HCT116 (cell line): ENCODE measurements around the gene SIX2. TPM values are rescaled to one million over a fixed set of nuclear protein-coding genes. Genes with fewer than 3 reads are reported as not detected.

Experiments used
- ATAC-seq: fragments of 200-7000 bp; cut with Tn5 transposase; 2 replicates; pipeline ENCODE4 v1.9.1; 2020; ENCODE audit warnings: mild to moderate bottlenecking, moderate library complexity
- BruUV-seq: library from RNA; stranded (reverse); fragments of 400-500 nt; replicated peaks from 2 replicates; lab custom pipeline; 2021; lab: Mats Ljungman, UMichigan
- CTCF ChIA-PET: fragments of 300-600 bp; sonication (Branson Sonifier 250); formaldehyde crosslinking; loops from one replicate; lab custom pipeline; 2021; ENCODE audit warnings: antibody characterized with exemption; lab: Charles Lee
- POLR2A ChIA-PET: fragments of 300-600, 350-600 bp; sonication (Branson Sonifier 250); formaldehyde crosslinking; loops from one replicate; lab custom pipeline; 2021; ENCODE audit warnings: antibody characterized with exemption; lab: Charles Lee
- RAD21 ChIA-PET, 2 experiments: fragments of 300-600 bp; sonication (Branson Sonifier 250); formaldehyde crosslinking; loops; one replicate each; lab custom pipeline; 2023; ENCODE audit warnings: low total read pairs in 2 of 2; ENCODE audit not compliant: uncharacterized antibody in 2 of 2, unreplicated experiment in 2 of 2, low non-redundant PET in 1 of 2; lab: Charles Lee
- DNase-seq: peaks from one replicate; pipeline ENCODE4 v3.0.0-alpha.2; 2010; ENCODE audit warnings: low read depth, low spot score
- H2AFZ ChIP-seq: fragments of 200-600 bp; shearing (Covaris generic), sonication (generic); 2 replicates; pipeline ENCODE4 v1.6.1; 2017; ENCODE audit warnings: low read depth, mixed run types, mixed read lengths, antibody characterized with exemption, low read length; ENCODE audit not compliant: poor library complexity, severe bottlenecking
- H3K27ac ChIP-seq: 2 replicates; pipeline ENCODE4 v1.5.1; 2012; ENCODE audit warnings: low read depth, low read length
- H3K27me3 ChIP-seq: fragments of 200-600 bp; sonication (generic); 2 replicates; pipeline ENCODE4 v1.6.1; 2016; ENCODE audit warnings: mixed run types, low read length, mixed read lengths; ENCODE audit not compliant: insufficient read depth
- H3K36me3 ChIP-seq, 2 experiments: fragments of 200-500 bp in 1 of 2; fragments of 200-600 bp in 1 of 2; sonication (Bioruptor generic) in 1 of 2; sonication (generic) in 1 of 2; 2 replicates each; pipeline versions ENCODE4 v1.5.1 to v1.6.1; 2014 to 2016; ENCODE audit warnings: low read length in 2 of 2, inconsistent platforms in 1 of 2, mixed read lengths in 1 of 2, mixed run types in 1 of 2; ENCODE audit not compliant: insufficient read depth in 2 of 2, control insufficient read depth in 1 of 2
- H3K4me1 ChIP-seq, 2 experiments: fragments of 200-600 bp in 1 of 2; sonication (generic) in 1 of 2; 2 replicates each; pipeline versions ENCODE4 v1.5.1 to v1.6.1; 2012 to 2017; ENCODE audit warnings: low read length in 2 of 2, inconsistent platforms in 1 of 2, mild to moderate bottlenecking in 1 of 2, mixed read lengths in 1 of 2, mixed run types in 1 of 2, moderate library complexity in 1 of 2; ENCODE audit not compliant: insufficient read depth in 2 of 2, control insufficient read depth in 1 of 2
- H3K4me2 ChIP-seq: fragments of 200-600 bp; sonication (generic); 2 replicates; pipeline ENCODE4 v1.6.1; 2017; ENCODE audit warnings: mixed run types, low read length, mixed read lengths
- H3K4me3 ChIP-seq, 2 experiments: fragments of 200-600 bp in 1 of 2; sonication (generic) in 1 of 2; replicated peaks in 1 of 2; 2 replicates each; pipeline ENCODE4 v1.5.1; 2011 to 2016; ENCODE audit warnings: low read length in 2 of 2, control low read depth in 1 of 2, low read depth in 1 of 2, mild to moderate bottlenecking in 1 of 2, mixed read lengths in 1 of 2, mixed run types in 1 of 2
- H3K79me2 ChIP-seq: fragments of 200-600 bp; sonication (generic); 2 replicates; pipeline ENCODE4 v1.6.1; 2017; ENCODE audit warnings: mild to moderate bottlenecking, mixed run types, low read length, moderate library complexity, mixed read lengths; ENCODE audit not compliant: insufficient read depth
- H3K9ac ChIP-seq: fragments of 200-600 bp; sonication (generic); 2 replicates; pipeline ENCODE4 v1.6.1; 2016; ENCODE audit warnings: low read length, mixed read lengths
- H3K9me2 ChIP-seq: fragments of 200-600 bp; sonication (generic), shearing (Covaris generic); 2 replicates; pipeline ENCODE4 v1.6.1; 2017; ENCODE audit warnings: mixed run types, mild to moderate bottlenecking, moderate library complexity; ENCODE audit not compliant: insufficient read depth
- H3K9me3 ChIP-seq, 2 experiments: fragments of 200-500 bp in 1 of 2; fragments of 200-600 bp in 1 of 2; sonication (Bioruptor generic) in 1 of 2; sonication (generic) in 1 of 2; 2 replicates each; pipeline ENCODE4 v1.6.1; 2014 to 2017; ENCODE audit warnings: low read length in 2 of 2, mixed read lengths in 2 of 2, inconsistent platforms in 1 of 2, low read depth in 1 of 2, mild to moderate bottlenecking in 1 of 2, mixed run types in 1 of 2, moderate library complexity in 1 of 2; ENCODE audit not compliant: control insufficient read depth in 1 of 2, insufficient read depth in 1 of 2
- H4K20me1 ChIP-seq: fragments of 200-600 bp; sonication (generic), shearing (Covaris generic); 2 replicates; pipeline ENCODE4 v1.6.1; 2017; ENCODE audit warnings: mixed run types, mild to moderate bottlenecking, moderate library complexity; ENCODE audit not compliant: insufficient read depth
- ATF3 ChIP-seq: IDR thresholded peaks from 2 replicates; pipeline ENCODE4 v1.6.1; 2012
- CBX3 ChIP-seq: IDR thresholded peaks from 2 replicates; pipeline ENCODE4 v1.6.1; 2012; ENCODE audit warnings: low read depth
- EGR1 ChIP-seq: IDR thresholded peaks from 2 replicates; pipeline ENCODE4 v1.6.1; 2012; ENCODE audit warnings: low read depth
- ELF1 ChIP-seq: IDR thresholded peaks from 2 replicates; pipeline ENCODE4 v1.6.1; 2012; ENCODE audit warnings: low read depth, borderline replicate concordance
- EZH2 ChIP-seq: fragments of 200-600 bp; sonication (generic); IDR thresholded peaks from 2 replicates; pipeline ENCODE4 v1.6.1; 2017; ENCODE audit warnings: antibody characterized with exemption, mixed run types
- EZH2phosphoT487 ChIP-seq: fragments of 200-600 bp; IDR thresholded peaks from 2 replicates; pipeline ENCODE4 v1.6.1; 2018; ENCODE audit warnings: antibody characterized with exemption, borderline replicate concordance
- FOSL1 ChIP-seq: IDR thresholded peaks from 2 replicates; pipeline ENCODE4 v1.6.1; 2012; ENCODE audit warnings: low read depth
- JUND ChIP-seq: IDR thresholded peaks from 2 replicates; pipeline ENCODE4 v1.6.1; 2012
- MAX ChIP-seq: IDR thresholded peaks from 2 replicates; pipeline ENCODE4 v1.6.1; 2012
- POLR2A ChIP-seq: IDR thresholded peaks from 2 replicates; pipeline ENCODE4 v1.7.0; 2011; ENCODE audit warnings: borderline replicate concordance; ENCODE audit not compliant: insufficient read depth, insufficient read length; ENCODE audit errors: extremely low read depth
- POLR2AphosphoS5 ChIP-seq: IDR thresholded peaks from 2 replicates; pipeline ENCODE4 v1.6.1; 2011; ENCODE audit warnings: mild to moderate bottlenecking, low read depth, low read length, moderate library complexity
- REST ChIP-seq: IDR thresholded peaks from 2 replicates; pipeline ENCODE4 v1.6.1; 2012; ENCODE audit warnings: low read depth
- SP1 ChIP-seq: IDR thresholded peaks from 2 replicates; pipeline ENCODE4 v1.6.1; 2012; ENCODE audit warnings: low read depth
- SRF ChIP-seq: IDR thresholded peaks from 2 replicates; pipeline ENCODE4 v1.6.1; 2012; ENCODE audit warnings: low read depth
- TCF7L2 ChIP-seq: IDR thresholded peaks from 2 replicates; pipeline ENCODE4 v1.7.0; 2011; ENCODE audit warnings: borderline replicate concordance, inconsistent platforms; ENCODE audit not compliant: insufficient read depth, insufficient read length; ENCODE audit errors: extremely low read depth
- YY1 ChIP-seq: IDR thresholded peaks from 2 replicates; pipeline ENCODE4 v1.6.1; 2011; ENCODE audit warnings: low read length, low read depth, moderate library complexity, mild to moderate bottlenecking; ENCODE audit not compliant: insufficient replicate concordance; ENCODE audit errors: extremely low read depth
- ZFX ChIP-seq: fragments of 450-650 bp; IDR thresholded peaks from 2 replicates; pipeline ENCODE4 v1.6.1; 2017
- ZNF274 ChIP-seq: fragments of 200-500 bp; sonication (Bioruptor generic); IDR thresholded peaks from 2 replicates; pipeline ENCODE4 v1.6.1; 2014; ENCODE audit warnings: mild to moderate bottlenecking, low read depth, low read length, inconsistent platforms
- intact Hi-C: fragments of 100-400 bp; cut with micrococcal nuclease; formaldehyde crosslinking; loops from 2 replicates; pipeline ENCODE4 v1.10.0; 2022
- total RNA-seq: library from RNA; stranded (reverse); gene quantifications from one replicate; pipeline ENCODE4 v1.2.1, GENCODE V29; 2021; ENCODE audit not compliant: unreplicated experiment
- TF ChIP-seq, protein P1 (sequence below), 3 experiments: fragments of 200-600 bp in 1 of 3; sonication (generic) in 1 of 3; IDR thresholded peaks in 2 of 3; conservative IDR thresholded peaks in 1 of 3; 2 replicates each; pipeline ENCODE4 v1.5.1; 2012 to 2017; ENCODE audit warnings: low read depth in 2 of 3, low read length in 2 of 3, antibody characterized with exemption in 1 of 3, borderline replicate concordance in 1 of 3, control low read depth in 1 of 3, mild to moderate bottlenecking in 1 of 3, mixed read lengths in 1 of 3, mixed run types in 1 of 3, moderate library complexity in 1 of 3; ENCODE audit not compliant: insufficient read depth in 1 of 3
- TF ChIP-seq, protein P2 (sequence below): IDR thresholded peaks from 2 replicates; pipeline ENCODE4 v1.6.1; 2011; ENCODE audit warnings: mild to moderate bottlenecking, low read length, moderate library complexity; ENCODE audit not compliant: insufficient replicate concordance; ENCODE audit errors: extremely low read depth

The SIX2 gene
- total RNA-seq, 1 experiment from 2014 or later, result 0.54 TPM

DNA sequence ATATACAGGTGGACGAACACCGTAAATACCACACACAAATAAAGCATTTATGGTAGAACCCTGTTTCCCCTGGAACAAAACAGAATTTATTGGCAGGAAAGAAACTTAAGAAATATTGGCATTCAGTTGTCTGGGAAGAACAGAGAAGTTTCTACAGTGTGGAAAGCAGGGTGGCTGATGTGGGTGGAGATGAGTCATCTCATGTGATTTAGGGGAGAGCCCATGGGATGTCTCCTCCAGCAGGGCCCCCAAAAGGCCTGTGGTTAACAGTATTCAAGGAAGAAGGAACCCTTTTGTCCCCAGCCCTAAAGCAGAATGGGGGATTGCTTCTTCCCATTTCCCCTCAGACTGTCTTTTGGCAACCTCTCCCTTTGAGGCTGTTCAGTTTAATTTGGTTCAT lies 43.6 kb downstream of the SIX2 start:
- ChIA-PET POLR2A (no interaction called here), CTCF (interaction anchor here (1.3 kb wide), 1 partner anchor 10 kb away, joined by 6 read pairs; no protein-coding TSS in a partner anchor), RAD21 (no interaction called here)
- intact Hi-C loops, result no loop called here
- H3K27ac ChIP-seq, result no peak overlapping the region
- BruUV-seq, result no TSS peak
- no peaks in the 10 kb centered on the region for H3K36me3 ChIP-seq
- no peaks in the 10 kb centered on the region for H4K20me1 ChIP-seq
- no peak for ATAC-seq
- H3K4me3 ChIP-seq, result no peak overlapping the region
- H3K4me1 ChIP-seq, result no peaks in the 10 kb centered on the region
- DNase-seq, result no peak
- H3K27me3 ChIP-seq, result no peaks in the 10 kb centered on the region
- no peak overlapping the region for H2AFZ ChIP-seq
- H3K79me2 ChIP-seq, result no peaks in the 10 kb centered on the region
- no peak for TF ChIP-seq EZH2phosphoT487
- TF ChIP-seq, protein P1, sequence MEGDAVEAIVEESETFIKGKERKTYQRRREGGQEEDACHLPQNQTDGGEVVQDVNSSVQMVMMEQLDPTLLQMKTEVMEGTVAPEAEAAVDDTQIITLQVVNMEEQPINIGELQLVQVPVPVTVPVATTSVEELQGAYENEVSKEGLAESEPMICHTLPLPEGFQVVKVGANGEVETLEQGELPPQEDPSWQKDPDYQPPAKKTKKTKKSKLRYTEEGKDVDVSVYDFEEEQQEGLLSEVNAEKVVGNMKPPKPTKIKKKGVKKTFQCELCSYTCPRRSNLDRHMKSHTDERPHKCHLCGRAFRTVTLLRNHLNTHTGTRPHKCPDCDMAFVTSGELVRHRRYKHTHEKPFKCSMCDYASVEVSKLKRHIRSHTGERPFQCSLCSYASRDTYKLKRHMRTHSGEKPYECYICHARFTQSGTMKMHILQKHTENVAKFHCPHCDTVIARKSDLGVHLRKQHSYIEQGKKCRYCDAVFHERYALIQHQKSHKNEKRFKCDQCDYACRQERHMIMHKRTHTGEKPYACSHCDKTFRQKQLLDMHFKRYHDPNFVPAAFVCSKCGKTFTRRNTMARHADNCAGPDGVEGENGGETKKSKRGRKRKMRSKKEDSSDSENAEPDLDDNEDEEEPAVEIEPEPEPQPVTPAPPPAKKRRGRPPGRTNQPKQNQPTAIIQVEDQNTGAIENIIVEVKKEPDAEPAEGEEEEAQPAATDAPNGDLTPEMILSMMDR (IDR thresholded peaks at IDR 0.05 in 2 of 3, conservative IDR thresholded peaks at IDR 0.05 in 1 of 3; ENCODE audit: borderline replicate concordance in 1 of 3, insufficient read depth in 1 of 3, low read depth in 2 of 3, low read length in 2 of 3), result no peak
- TF ChIP-seq SRF, result no peak
- no peak for TF ChIP-seq EGR1
- no peak for TF ChIP-seq EZH2
- no peak for TF ChIP-seq POLR2AphosphoS5
- no peak for TF ChIP-seq MAX
- TF ChIP-seq ZFX, result no peak
- TF ChIP-seq, protein P2, sequence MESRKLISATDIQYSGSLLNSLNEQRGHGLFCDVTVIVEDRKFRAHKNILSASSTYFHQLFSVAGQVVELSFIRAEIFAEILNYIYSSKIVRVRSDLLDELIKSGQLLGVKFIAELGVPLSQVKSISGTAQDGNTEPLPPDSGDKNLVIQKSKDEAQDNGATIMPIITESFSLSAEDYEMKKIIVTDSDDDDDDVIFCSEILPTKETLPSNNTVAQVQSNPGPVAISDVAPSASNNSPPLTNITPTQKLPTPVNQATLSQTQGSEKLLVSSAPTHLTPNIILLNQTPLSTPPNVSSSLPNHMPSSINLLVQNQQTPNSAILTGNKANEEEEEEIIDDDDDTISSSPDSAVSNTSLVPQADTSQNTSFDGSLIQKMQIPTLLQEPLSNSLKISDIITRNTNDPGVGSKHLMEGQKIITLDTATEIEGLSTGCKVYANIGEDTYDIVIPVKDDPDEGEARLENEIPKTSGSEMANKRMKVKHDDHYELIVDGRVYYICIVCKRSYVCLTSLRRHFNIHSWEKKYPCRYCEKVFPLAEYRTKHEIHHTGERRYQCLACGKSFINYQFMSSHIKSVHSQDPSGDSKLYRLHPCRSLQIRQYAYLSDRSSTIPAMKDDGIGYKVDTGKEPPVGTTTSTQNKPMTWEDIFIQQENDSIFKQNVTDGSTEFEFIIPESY, result no peak
- TF ChIP-seq JUND, result no peak
- TF ChIP-seq ZNF274, result no peak
- TF ChIP-seq SP1, result no peak
- TF ChIP-seq FOSL1, result no peak
- TF ChIP-seq ATF3, result no peak
- no peak for TF ChIP-seq TCF7L2
- no peak for TF ChIP-seq POLR2A
- TF ChIP-seq ELF1, result no peak
- no peak for TF ChIP-seq REST
- TF ChIP-seq CBX3, result no peak
- no peak for TF ChIP-seq YY1
- H3K4me2 ChIP-seq, result no peak overlapping the region
- H3K9me2 ChIP-seq, result no peaks in the 10 kb centered on the region
- no peak overlapping the region for H3K9ac ChIP-seq
- H3K9me3 ChIP-seq, result no peaks in the 10 kb centered on the region
